SU-DHL-6 (cell line): Measurements from ENCODE around the gene ZSWIM3.

Experiments used
- H2AFZ ChIP-seq: fragments of 200-600 bp; sonication (generic); 2 replicates; pipeline ENCODE4 v1.6.1; 2014; ENCODE audit warnings: low read depth, mild to moderate bottlenecking, moderate library complexity, mixed read lengths, antibody characterized with exemption, low read length; ENCODE audit not compliant: severe bottlenecking
- H3F3A ChIP-seq: fragments of 200-600 bp; shearing (Covaris generic); 2 replicates; pipeline ENCODE4 v1.6.0; 2016; ENCODE audit warnings: antibody characterized with exemption, mild to moderate bottlenecking; ENCODE audit not compliant: insufficient read depth
- H3K27ac ChIP-seq: fragments of 200-600 bp; sonication (generic); 2 replicates; pipeline ENCODE4 v1.5.1; 2016; ENCODE audit warnings: low read depth, mild to moderate bottlenecking, low read length, moderate library complexity, mixed read lengths
- H3K27me3 ChIP-seq: fragments of 200-600 bp; sonication (generic), shearing (Covaris generic); 2 replicates; pipeline ENCODE4 v1.6.0; 2014; ENCODE audit warnings: mild to moderate bottlenecking, low read length
- H3K36me3 ChIP-seq: fragments of 200-600 bp; sonication (generic); 2 replicates; pipeline ENCODE4 v1.6.1; 2014; ENCODE audit warnings: mild to moderate bottlenecking, low read length, mixed read lengths
- H3K4me2 ChIP-seq: fragments of 300-600, 200-600 bp; shearing (Covaris generic), sonication (generic); 2 replicates; pipeline ENCODE4 v1.6.0; 2014; ENCODE audit warnings: low read length, low read depth, mild to moderate bottlenecking; ENCODE audit not compliant: poor library complexity, severe bottlenecking
- H3K4me3 ChIP-seq: fragments of 200-600 bp; sonication (generic); 2 replicates; pipeline ENCODE4 v1.5.1; 2014; ENCODE audit warnings: antibody characterized with exemption, low read length, mild to moderate bottlenecking, mixed read lengths; ENCODE audit not compliant: insufficient read depth, poor library complexity, severe bottlenecking
- H3K79me2 ChIP-seq: fragments of 200-600 bp; sonication (generic); 2 replicates; pipeline ENCODE4 v1.6.1; 2014; ENCODE audit warnings: mild to moderate bottlenecking, low read length, moderate library complexity; ENCODE audit not compliant: insufficient read depth
- H3K9ac ChIP-seq: fragments of 200-600 bp; sonication (generic); 2 replicates; pipeline ENCODE4 v1.7.0; 2014; ENCODE audit warnings: mild to moderate bottlenecking, low read length
- H3K9me2 ChIP-seq: fragments of 200-600 bp; sonication (generic); replicated peaks from 2 replicates; pipeline ENCODE4 v1.6.1; 2014; ENCODE audit warnings: low read length; ENCODE audit not compliant: insufficient read depth
- H3K9me3 ChIP-seq: fragments of 200-600 bp; sonication (generic); 2 replicates; pipeline ENCODE4 v1.6.1; 2014; ENCODE audit warnings: low read length, mixed read lengths; ENCODE audit not compliant: insufficient read depth
- H4K20me1 ChIP-seq: fragments of 200-600 bp; sonication (generic); 2 replicates; pipeline ENCODE4 v1.6.1; 2014; ENCODE audit warnings: low read depth, mild to moderate bottlenecking, antibody characterized with exemption, low read length, moderate library complexity, mixed read lengths
- EZH2phosphoT487 ChIP-seq: fragments of 200-600 bp; sonication (generic), shearing (Covaris generic); conservative IDR thresholded peaks from 2 replicates; pipeline ENCODE4 v1.6.1; 2018; ENCODE audit warnings: mild to moderate bottlenecking, antibody characterized with exemption, low read length, moderate library complexity, mixed read lengths
- TF ChIP-seq, protein P1 (sequence below): fragments of 200-600 bp; sonication (generic); IDR thresholded peaks from one replicate; pipeline ENCODE4 v1.5.1; 2017; ENCODE audit warnings: antibody characterized with exemption, mild to moderate bottlenecking, low read length, moderate library complexity; ENCODE audit not compliant: insufficient read depth, poor library complexity, severe bottlenecking

ZSWIM3 gene

DNA sequence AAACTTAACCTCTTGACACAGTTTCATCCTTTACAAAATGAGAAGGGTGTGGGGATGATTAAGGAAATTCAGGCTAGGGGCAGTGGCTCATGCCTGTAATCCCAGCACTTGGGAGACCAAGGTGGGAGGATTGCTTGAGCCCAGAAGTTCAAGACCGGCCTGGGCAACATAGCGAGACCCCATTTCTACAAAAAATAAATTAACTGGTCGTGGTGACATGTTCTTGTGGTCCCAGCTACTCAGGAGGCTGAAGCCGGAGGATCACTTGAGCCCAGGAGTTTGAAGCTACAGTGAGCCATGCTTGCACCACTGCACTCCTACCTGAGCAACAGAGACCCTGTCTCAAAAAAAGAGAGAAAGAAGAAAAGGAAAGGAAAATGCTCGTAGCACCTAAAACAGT, 9.0 kb downstream of the ZSWIM3 start:
- Histone ChIP-seq H3K27ac (no peak overlapping the region), H3K9ac (no peak overlapping the region), H3K9me3 (no peaks in the 10 kb centered on the region), H4K20me1 (no peaks in the 10 kb centered on the region), H3F3A (no peaks in the 10 kb centered on the region), H2AFZ (no peak overlapping the region), H3K4me3 (no peak overlapping the region), H3K4me2 (no peak overlapping the region), H3K79me2 (no peaks in the 10 kb centered on the region), H3K9me2 (no peaks in the 10 kb centered on the region), H3K27me3 (no peaks in the 10 kb centered on the region), H3K36me3 (no peaks in the 10 kb centered on the region)
- TF ChIP-seq, protein P1, sequence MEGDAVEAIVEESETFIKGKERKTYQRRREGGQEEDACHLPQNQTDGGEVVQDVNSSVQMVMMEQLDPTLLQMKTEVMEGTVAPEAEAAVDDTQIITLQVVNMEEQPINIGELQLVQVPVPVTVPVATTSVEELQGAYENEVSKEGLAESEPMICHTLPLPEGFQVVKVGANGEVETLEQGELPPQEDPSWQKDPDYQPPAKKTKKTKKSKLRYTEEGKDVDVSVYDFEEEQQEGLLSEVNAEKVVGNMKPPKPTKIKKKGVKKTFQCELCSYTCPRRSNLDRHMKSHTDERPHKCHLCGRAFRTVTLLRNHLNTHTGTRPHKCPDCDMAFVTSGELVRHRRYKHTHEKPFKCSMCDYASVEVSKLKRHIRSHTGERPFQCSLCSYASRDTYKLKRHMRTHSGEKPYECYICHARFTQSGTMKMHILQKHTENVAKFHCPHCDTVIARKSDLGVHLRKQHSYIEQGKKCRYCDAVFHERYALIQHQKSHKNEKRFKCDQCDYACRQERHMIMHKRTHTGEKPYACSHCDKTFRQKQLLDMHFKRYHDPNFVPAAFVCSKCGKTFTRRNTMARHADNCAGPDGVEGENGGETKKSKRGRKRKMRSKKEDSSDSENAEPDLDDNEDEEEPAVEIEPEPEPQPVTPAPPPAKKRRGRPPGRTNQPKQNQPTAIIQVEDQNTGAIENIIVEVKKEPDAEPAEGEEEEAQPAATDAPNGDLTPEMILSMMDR, result no peak
- TF ChIP-seq EZH2phosphoT487, result no peak

DNA sequence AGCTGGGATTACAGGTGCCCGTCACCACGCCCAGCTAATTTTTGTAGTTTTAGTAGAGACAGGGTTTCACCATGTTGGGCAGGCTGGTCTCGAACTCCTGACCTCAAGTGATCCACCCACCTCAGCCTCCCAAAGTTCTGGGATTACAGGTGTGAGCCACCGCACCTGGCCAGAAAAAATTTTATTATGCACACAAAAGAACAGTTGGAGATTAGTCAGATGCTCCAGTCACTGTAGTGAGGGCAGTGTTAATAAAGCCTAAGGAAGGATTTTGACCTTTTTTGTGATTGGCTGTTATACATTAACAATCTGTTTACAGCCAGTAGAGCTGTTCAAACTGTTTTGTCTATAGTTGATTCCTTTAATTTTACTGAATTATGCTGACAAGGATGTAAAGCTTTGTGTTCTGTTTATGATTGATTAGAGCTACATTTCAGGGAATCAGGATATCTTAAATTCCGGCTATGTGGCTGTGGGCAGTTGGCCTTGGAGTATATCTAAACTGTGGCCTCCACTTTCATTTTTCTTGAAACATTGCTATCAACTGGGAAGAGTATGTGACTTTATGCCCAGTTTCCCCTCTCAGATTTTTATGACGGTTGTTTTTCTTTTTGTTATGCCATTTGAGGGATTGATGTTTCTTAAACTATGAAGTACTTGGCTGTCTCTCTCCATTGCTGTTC, 9.9 kb downstream of the ZSWIM3 start:
- H3K27me3 ChIP-seq, result no peaks in the 10 kb centered on the region
- H3K9ac ChIP-seq, result no peak overlapping the region
- no peaks in the 10 kb centered on the region for H3K9me3 ChIP-seq
- no peaks in the 10 kb centered on the region for H3F3A ChIP-seq
- H3K4me3 ChIP-seq, result no peak overlapping the region
- no peak for TF ChIP-seq EZH2phosphoT487
- TF ChIP-seq, protein P1, result no peak
- H3K27ac ChIP-seq, result no peak overlapping the region
- no peaks in the 10 kb centered on the region for H3K36me3 ChIP-seq
- no peaks in the 10 kb centered on the region for H4K20me1 ChIP-seq
- no peak overlapping the region for H2AFZ ChIP-seq
- H3K9me2 ChIP-seq, result no peaks in the 10 kb centered on the region
- H3K79me2 ChIP-seq, result no peaks in the 10 kb centered on the region
- no peak overlapping the region for H3K4me2 ChIP-seq

DNA sequence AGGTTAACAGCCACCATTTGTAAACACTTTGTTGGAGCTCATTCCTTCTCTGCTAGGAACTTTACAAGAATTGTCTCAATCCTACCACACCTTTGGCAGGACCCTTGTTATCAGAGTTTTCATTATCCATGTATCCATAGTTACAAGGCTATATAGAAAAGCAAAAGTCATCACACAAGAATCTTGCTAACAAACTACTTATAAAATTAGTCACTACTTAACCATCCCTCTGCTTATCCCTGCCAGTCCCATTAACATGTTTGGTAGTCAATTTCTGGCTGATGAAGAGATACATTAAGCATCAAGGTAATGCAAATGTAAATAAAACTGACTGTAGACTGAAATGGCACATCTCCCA, 10.4 kb downstream of the ZSWIM3 start:
- no peaks in the 10 kb centered on the region for H3F3A ChIP-seq
- no peak overlapping the region for H3K9ac ChIP-seq
- H3K9me2 ChIP-seq, result no peaks in the 10 kb centered on the region
- H3K27me3 ChIP-seq, result no peaks in the 10 kb centered on the region
- H3K27ac ChIP-seq, result no peak overlapping the region
- H4K20me1 ChIP-seq, result no peaks in the 10 kb centered on the region
- H2AFZ ChIP-seq, result no peak overlapping the region
- H3K79me2 ChIP-seq, result no peaks in the 10 kb centered on the region
- TF ChIP-seq, protein P1, result no peak
- TF ChIP-seq EZH2phosphoT487, result no peak
- H3K4me2 ChIP-seq, result no peak overlapping the region
- no peak overlapping the region for H3K4me3 ChIP-seq
- no peaks in the 10 kb centered on the region for H3K36me3 ChIP-seq
- no peaks in the 10 kb centered on the region for H3K9me3 ChIP-seq
